Measurements from ENCODE around the gene ATRX.

- TF ChIP-seq, protein P1, sequence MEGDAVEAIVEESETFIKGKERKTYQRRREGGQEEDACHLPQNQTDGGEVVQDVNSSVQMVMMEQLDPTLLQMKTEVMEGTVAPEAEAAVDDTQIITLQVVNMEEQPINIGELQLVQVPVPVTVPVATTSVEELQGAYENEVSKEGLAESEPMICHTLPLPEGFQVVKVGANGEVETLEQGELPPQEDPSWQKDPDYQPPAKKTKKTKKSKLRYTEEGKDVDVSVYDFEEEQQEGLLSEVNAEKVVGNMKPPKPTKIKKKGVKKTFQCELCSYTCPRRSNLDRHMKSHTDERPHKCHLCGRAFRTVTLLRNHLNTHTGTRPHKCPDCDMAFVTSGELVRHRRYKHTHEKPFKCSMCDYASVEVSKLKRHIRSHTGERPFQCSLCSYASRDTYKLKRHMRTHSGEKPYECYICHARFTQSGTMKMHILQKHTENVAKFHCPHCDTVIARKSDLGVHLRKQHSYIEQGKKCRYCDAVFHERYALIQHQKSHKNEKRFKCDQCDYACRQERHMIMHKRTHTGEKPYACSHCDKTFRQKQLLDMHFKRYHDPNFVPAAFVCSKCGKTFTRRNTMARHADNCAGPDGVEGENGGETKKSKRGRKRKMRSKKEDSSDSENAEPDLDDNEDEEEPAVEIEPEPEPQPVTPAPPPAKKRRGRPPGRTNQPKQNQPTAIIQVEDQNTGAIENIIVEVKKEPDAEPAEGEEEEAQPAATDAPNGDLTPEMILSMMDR (IDR thresholded peaks at IDR 0.05 in 2 of 3, conservative IDR thresholded peaks at IDR 0.05 in 1 of 3; ENCODE audit: control insufficient read depth in 2 of 3, extremely low read depth in 1 of 3, insufficient read depth in 1 of 3, low read depth in 3 of 3, low read length in 3 of 3): no peak
- TF ChIP-seq, protein P2, sequence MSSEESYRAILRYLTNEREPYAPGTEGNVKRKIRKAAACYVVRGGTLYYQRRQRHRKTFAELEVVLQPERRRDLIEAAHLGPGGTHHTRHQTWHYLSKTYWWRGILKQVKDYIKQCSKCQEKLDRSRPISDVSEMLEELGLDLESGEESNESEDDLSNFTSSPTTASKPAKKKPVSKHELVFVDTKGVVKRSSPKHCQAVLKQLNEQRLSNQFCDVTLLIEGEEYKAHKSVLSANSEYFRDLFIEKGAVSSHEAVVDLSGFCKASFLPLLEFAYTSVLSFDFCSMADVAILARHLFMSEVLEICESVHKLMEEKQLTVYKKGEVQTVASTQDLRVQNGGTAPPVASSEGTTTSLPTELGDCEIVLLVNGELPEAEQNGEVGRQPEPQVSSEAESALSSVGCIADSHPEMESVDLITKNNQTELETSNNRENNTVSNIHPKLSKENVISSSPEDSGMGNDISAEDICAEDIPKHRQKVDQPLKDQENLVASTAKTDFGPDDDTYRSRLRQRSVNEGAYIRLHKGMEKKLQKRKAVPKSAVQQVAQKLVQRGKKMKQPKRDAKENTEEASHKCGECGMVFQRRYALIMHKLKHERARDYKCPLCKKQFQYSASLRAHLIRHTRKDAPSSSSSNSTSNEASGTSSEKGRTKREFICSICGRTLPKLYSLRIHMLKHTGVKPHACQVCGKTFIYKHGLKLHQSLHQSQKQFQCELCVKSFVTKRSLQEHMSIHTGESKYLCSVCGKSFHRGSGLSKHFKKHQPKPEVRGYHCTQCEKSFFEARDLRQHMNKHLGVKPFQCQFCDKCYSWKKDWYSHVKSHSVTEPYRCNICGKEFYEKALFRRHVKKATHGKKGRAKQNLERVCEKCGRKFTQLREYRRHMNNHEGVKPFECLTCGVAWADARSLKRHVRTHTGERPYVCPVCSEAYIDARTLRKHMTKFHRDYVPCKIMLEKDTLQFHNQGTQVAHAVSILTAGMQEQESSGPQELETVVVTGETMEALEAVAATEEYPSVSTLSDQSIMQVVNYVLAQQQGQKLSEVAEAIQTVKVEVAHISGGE (CRISPR knock-in tag; IDR thresholded peaks at IDR 0.05): no peak
- no peak for TF ChIP-seq WRNIP1 (IDR thresholded peaks at IDR 0.05; ENCODE audit: borderline replicate concordance, low read depth, low read length)
- TF ChIP-seq, protein P3, sequence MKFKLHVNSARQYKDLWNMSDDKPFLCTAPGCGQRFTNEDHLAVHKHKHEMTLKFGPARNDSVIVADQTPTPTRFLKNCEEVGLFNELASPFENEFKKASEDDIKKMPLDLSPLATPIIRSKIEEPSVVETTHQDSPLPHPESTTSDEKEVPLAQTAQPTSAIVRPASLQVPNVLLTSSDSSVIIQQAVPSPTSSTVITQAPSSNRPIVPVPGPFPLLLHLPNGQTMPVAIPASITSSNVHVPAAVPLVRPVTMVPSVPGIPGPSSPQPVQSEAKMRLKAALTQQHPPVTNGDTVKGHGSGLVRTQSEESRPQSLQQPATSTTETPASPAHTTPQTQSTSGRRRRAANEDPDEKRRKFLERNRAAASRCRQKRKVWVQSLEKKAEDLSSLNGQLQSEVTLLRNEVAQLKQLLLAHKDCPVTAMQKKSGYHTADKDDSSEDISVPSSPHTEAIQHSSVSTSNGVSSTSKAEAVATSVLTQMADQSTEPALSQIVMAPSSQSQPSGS (IDR thresholded peaks at IDR 0.05; ENCODE audit: low read length): no peak
- TF ChIP-seq SIN3A (IDR thresholded peaks at IDR 0.05; ENCODE audit: low read depth, low read length): no peak
- no peak for TF ChIP-seq EP300 (IDR thresholded peaks at IDR 0.05; ENCODE audit: borderline replicate concordance in 1 of 2, control insufficient read depth in 1 of 2, low read depth in 2 of 2, low read length in 2 of 2)
- no peak for TF ChIP-seq MTA3 (IDR thresholded peaks at IDR 0.05; ENCODE audit: borderline replicate concordance, low read length)
- no peak for TF ChIP-seq POLR2A (IDR thresholded peaks at IDR 0.05; ENCODE audit: low read depth, low read length)
- no peak for TF ChIP-seq TCF12 (IDR thresholded peaks at IDR 0.05; ENCODE audit: low read depth, low read length)
- no peak for TF ChIP-seq REST (IDR thresholded peaks at IDR 0.05; ENCODE audit: low read depth, low read length)
- TF ChIP-seq NFXL1 (IDR thresholded peaks at IDR 0.05; ENCODE audit: borderline replicate concordance): no peak
These were observed 258.0 kb downstream of the ATRX start for GRCh38 chrX:77528034-77528433.
